Measurements from ENCODE around the gene CIAO3.
A peak's percentile ranks its signal among the peaks of the same experiment; 100 is the strongest.

CIAO3 gene

DNA sequence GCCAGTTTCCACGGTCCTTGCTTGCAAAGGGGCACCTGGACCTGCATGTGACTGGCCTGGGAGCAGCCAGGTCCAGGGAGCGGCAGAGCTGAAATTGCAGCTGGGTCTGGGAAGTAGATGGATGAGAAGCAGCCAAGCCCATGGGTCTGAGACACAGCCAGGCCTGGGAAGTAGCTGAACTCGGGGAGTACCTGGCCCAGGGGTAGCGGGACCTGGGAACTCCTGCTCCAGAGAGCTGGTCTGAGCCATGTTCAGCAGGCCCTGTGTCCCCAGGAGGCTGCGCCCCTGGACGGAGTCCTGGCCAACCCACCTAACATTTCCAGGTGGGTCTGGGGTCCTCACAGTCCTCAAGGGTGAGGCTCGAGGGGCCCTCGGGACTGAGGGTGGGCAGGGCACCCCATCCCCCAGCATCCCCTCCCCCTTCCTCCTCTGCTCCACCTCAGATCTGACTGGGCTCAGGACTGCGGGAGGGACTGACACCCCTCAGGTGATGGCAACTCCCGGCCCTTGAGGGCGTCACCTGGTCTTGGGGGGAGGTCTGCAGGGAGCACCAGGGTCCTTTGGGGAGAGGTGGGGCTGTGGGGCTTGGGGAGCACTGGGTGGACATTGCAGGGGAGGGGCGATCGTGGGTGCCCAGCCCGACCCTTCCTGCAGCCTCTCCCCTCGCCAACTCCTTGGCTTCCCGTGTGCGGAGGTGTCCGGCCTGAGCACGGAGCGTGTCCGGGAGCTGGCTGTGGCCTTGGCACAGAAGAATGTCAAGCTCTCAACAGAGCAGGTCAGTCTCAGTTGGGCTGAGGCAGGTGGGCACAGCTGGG is 22.8 kb upstream of the CIAO3 start:
- Mint-ChIP-seq H3K9me3 (no peaks in the 10 kb centered on the region), H3K36me3 (ENCODE audit: low read depth) (no peaks in the 10 kb centered on the region), H3K27me3 (ENCODE audit: low read depth) (no peaks in the 10 kb centered on the region), H3K4me1 (peaks cover 4% of the 10 kb centered on the region), H3K27ac (no peak overlapping the region), H3K4me3 (no peak overlapping the region)
- TF ChIP-seq, protein P1, sequence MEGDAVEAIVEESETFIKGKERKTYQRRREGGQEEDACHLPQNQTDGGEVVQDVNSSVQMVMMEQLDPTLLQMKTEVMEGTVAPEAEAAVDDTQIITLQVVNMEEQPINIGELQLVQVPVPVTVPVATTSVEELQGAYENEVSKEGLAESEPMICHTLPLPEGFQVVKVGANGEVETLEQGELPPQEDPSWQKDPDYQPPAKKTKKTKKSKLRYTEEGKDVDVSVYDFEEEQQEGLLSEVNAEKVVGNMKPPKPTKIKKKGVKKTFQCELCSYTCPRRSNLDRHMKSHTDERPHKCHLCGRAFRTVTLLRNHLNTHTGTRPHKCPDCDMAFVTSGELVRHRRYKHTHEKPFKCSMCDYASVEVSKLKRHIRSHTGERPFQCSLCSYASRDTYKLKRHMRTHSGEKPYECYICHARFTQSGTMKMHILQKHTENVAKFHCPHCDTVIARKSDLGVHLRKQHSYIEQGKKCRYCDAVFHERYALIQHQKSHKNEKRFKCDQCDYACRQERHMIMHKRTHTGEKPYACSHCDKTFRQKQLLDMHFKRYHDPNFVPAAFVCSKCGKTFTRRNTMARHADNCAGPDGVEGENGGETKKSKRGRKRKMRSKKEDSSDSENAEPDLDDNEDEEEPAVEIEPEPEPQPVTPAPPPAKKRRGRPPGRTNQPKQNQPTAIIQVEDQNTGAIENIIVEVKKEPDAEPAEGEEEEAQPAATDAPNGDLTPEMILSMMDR (IDR thresholded peaks at IDR 0.05; ENCODE audit: unreplicated experiment in 3 of 3), result no peak

GRCh38 chr16:762595-763268 is 21.9 kb upstream of the CIAO3 start:
- Mint-ChIP-seq H3K27me3 (ENCODE audit: low read depth) (no peaks in the 10 kb centered on the region), H3K4me1 (peaks cover 4% of the 10 kb centered on the region), H3K36me3 (ENCODE audit: low read depth) (no peaks in the 10 kb centered on the region), H3K9me3 (no peaks in the 10 kb centered on the region), H3K27ac (no peak overlapping the region), H3K4me3 (no peak overlapping the region)
- TF ChIP-seq, protein P1 (IDR thresholded peaks at IDR 0.05; ENCODE audit: unreplicated experiment in 3 of 3), result no peak

DNA sequence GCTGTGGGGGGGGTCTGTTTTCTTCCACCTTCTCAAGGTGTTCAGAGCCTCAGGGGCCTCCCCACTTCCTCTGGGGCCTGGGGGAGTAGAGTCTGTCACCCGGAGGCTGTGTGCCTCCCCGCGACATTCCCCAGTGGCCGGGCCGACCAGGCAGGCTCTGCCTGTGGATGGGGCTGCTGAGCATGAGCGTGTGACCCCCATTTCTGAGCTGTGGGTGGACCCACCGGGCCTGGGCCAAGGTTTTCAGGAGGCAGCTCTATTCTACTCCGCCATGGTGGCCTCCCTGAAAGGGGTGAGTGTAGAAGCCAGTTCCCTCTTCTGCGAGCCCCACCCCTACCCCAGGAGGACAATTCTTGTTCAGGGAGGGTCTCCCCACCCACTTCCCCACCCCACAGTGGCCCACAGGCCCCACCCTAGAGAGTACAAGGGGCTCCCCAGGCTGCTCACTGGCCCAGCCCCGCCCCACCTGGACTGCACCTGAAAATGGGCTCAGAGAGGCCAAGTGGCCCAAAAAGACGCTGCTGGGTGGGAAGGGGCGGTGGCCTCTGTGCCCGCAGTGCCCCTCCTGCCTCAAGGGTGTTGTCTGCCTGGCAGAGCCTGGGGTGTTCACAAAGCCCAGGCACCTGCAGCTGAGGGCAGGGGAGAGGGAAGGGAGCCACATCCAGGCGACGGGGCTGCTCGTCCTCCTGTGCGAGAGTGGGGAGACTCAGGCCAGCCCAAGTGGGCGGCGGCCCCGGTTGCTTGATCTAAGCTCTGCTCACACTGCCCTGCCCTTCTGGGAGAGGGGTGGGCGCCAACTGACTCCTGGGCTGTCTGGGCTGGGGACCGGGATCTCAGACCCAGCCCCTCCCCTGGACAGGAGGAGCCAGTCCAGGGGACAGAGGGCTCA is 21.1 kb upstream of the CIAO3 start:
- no peak overlapping the region for H3K27ac Mint-ChIP-seq
- H3K4me3 Mint-ChIP-seq, result no peak overlapping the region
- H3K4me1 Mint-ChIP-seq, result peaks cover 4% of the 10 kb centered on the region
- no peaks in the 10 kb centered on the region for H3K27me3 Mint-ChIP-seq (ENCODE audit: low read depth)
- TF ChIP-seq, protein P1 (IDR thresholded peaks at IDR 0.05; ENCODE audit: unreplicated experiment in 3 of 3), result no peak
- no peaks in the 10 kb centered on the region for H3K9me3 Mint-ChIP-seq
- no peaks in the 10 kb centered on the region for H3K36me3 Mint-ChIP-seq (ENCODE audit: low read depth)

DNA sequence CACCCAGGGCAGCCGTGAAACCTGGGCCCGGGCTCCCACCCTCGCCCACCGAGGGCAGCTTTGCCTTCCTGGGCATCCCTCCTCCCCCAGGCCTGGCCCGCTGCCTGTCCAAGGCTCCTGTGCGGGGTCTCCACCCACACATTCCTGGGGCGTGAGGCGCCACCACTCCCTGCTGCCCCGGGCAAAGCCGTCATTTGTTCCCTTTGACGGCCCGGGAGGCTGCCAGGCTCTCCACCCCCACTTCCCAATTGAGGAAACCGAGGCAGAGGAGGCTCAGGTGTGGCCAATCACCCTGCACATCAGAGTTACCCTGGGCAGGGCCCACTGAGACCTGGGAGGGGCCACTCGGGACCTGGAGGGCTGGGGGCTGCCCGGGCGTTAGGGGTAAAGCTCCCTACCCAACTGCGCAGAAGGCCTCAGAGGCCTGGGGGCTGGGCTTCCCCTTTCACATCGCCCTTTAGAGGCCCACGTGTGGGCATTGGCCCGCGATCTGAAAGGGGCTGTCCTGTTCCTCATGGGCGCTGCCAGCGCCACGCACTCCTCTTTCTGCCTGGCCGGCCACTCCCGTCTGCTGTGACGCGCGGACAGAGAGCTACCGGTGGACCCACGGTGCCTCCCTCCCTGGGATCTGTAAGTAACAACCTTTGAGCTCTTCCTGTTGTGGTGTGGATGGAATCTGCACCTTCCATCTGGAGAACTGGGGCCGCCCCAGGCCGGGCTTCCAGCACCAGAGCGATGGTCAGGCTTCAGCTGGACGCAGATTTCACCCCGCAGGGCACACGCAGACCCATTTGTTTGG is 19.9 kb upstream of the CIAO3 start, which contains the start of gene MSLN:
MSLN (plus strand) TSS at position 190 of the 799 bp plus-strand sequence. CDS start 1,947 bp downstream, outside the sequence.
- TF ChIP-seq, protein P1 (IDR thresholded peaks at IDR 0.05; ENCODE audit: unreplicated experiment in 3 of 3), result no peak
- H3K4me1 Mint-ChIP-seq, result peaks cover 4% of the 10 kb centered on the region
- no peaks in the 10 kb centered on the region for H3K27me3 Mint-ChIP-seq (ENCODE audit: low read depth)
- H3K36me3 Mint-ChIP-seq (ENCODE audit: low read depth), result no peaks in the 10 kb centered on the region
- peak within 1 kb of the TSS in 2 of 3 experiments; percentile 54 to 85 for H3K27ac Mint-ChIP-seq
- peak within 1 kb of the TSS; percentile 2 to 44 (median 18) for H3K4me3 Mint-ChIP-seq
- H3K9me3 Mint-ChIP-seq, result peaks cover 3% of the 10 kb centered on the region

GRCh38 chr16:760065-760464 is 19.3 kb upstream of the CIAO3 start:
- H3K27me3 Mint-ChIP-seq (ENCODE audit: low read depth), result no peaks in the 10 kb centered on the region
- no peaks in the 10 kb centered on the region for H3K36me3 Mint-ChIP-seq (ENCODE audit: low read depth)
- peak overlapping the region in 2 of 3 experiments; percentile 24 to 73 for H3K27ac Mint-ChIP-seq
- H3K4me3 Mint-ChIP-seq, result no peak overlapping the region
- peaks cover 3% of the 10 kb centered on the region for H3K9me3 Mint-ChIP-seq
- TF ChIP-seq, protein P1 (IDR thresholded peaks at IDR 0.05; ENCODE audit: unreplicated experiment in 3 of 3), result no peak
- peaks cover 4% of the 10 kb centered on the region for H3K4me1 Mint-ChIP-seq

Data from nephron (organoid).